HepG2 (cell line): ENCODE measurements around the gene CABLES1.

Experiments used
- SIN3A ChIP-seq: IDR thresholded peaks from 2 replicates; pipeline ENCODE4 v1.6.1; 2011; ENCODE audit warnings: low read depth, mild to moderate bottlenecking, control low read depth, low read length, borderline replicate concordance
- ZNF432 ChIP-seq: sonication (generic); formaldehyde crosslinking; IDR thresholded peaks from 2 replicates; pipeline ENCODE4 v1.5.0; 2020; ENCODE audit warnings: missing genetic modification reagents, mild to moderate bottlenecking, borderline replicate concordance
- TF ChIP-seq, protein P1 (sequence below): sonication (generic); formaldehyde crosslinking; IDR thresholded peaks from 2 replicates; pipeline ENCODE4 v1.8.1; 2023; ENCODE audit warnings: mild to moderate bottlenecking, missing genetic modification reagents, borderline replicate concordance

DNA sequence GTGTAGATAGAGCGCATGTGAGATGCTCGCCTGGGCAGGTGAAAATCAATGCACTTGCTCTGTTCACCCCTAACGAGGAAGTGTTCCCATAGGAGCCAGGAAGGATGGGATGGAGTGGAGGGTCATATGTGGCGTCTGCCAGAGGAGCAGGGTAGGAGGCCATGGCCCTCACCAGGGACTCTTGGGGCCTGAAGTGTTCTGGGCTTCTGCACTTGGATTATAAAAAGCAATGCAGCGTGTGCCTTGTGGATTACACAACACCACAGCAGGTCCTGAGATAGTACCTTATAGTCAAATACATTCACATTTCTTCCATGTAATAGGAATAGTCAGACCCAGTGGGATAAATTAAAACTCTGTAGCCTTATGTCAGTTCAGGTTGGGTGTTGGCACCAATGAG, 100.1 kb downstream of the CABLES1 start:
- no peak for TF ChIP-seq SIN3A
- TF ChIP-seq ZNF432 (CRISPR knock-in tag), result no peak
- TF ChIP-seq, protein P1, sequence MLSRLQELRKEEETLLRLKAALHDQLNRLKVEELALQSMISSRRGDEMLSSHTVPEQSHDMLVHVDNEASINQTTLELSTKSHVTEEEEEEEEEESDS (CRISPR knock-in tag), result no peak
